ENCODE measurements around the gene FOXA3.
A peak's percentile ranks its signal among the peaks of the same experiment; 100 is the strongest.

Gene FOXA3

GRCh38 chr19:45879971-45880370 lies 15.8 kb downstream of the FOXA3 start:
- no peak for DNase-seq
- Histone ChIP-seq H3K4me1 (ENCODE audit: control extremely low read depth in 1 of 4, control insufficient read depth in 4 of 4, insufficient read depth in 4 of 4, low read length in 3 of 4) (peaks cover 4 to 77% (median 72%) of the 10 kb centered on the region in 4 experiments), H3K4me3 (ENCODE audit: control insufficient read depth in 1 of 7, extremely low read depth in 1 of 7, insufficient read depth in 4 of 7, low read depth in 2 of 7, low read length in 6 of 7) (no peak overlapping the region), H3K27me3 (replicated peaks in 2 of 5; ENCODE audit: control insufficient read depth in 4 of 5, insufficient read depth in 5 of 5, low read length in 4 of 5) (no peaks in the 10 kb centered on the region), H3K36me3 (ENCODE audit: control insufficient read depth in 4 of 4, insufficient read depth in 4 of 4, low read length in 3 of 4) (peaks cover 0 to 7% (median 3%) of the 10 kb centered on the region in 4 experiments), H3K9me3 (ENCODE audit: control extremely low read depth in 1 of 5, control insufficient read depth in 4 of 5, insufficient read depth in 2 of 5, low read depth in 1 of 5, low read length in 4 of 5) (no peaks in the 10 kb centered on the region), H3K27ac (ENCODE audit: insufficient read depth in 1 of 2, low read depth in 1 of 2, low read length in 2 of 2, poor library complexity in 1 of 2, severe bottlenecking in 2 of 2) (no peak overlapping the region)
- ChIA-PET CTCF (interaction anchor here (1.1 to 10.4 kb wide), 6 partner anchors 13 to 135 kb away, joined by 3 to 132 read pairs (median 4); partner anchors contain the start of genes FOXA3 and SYMPK), POLR2A (no interaction called here)
- 100% methylated on average over 1 of the region's 2 CpGs for WGBS (ENCODE audit: insufficient coverage)

GRCh38 chr19:45881082-45881908 lies 17.2 kb downstream of the FOXA3 start:
- WGBS (ENCODE audit: insufficient coverage), result 92% methylated on average over 10 of the region's 10 CpGs
- POLR2A ChIA-PET, result interaction anchor here (1.1 kb wide), 1 partner anchor 18 kb away, joined by 3 read pairs; the partner anchor contains the start of gene SYMPK
- CTCF ChIA-PET, result interaction anchor here (0.6 to 10.4 kb wide), 9 partner anchors 13 to 128 kb away, joined by 3 to 132 read pairs (median 3); partner anchors contain the start of genes FOXA3, SIX5 and SYMPK
- peaks cover 0 to 7% (median 3%) of the 10 kb centered on the region in 4 experiments for H3K36me3 ChIP-seq (ENCODE audit: control insufficient read depth in 4 of 4, insufficient read depth in 4 of 4, low read length in 3 of 4)
- H3K4me3 ChIP-seq (ENCODE audit: control insufficient read depth in 1 of 7, extremely low read depth in 1 of 7, insufficient read depth in 4 of 7, low read depth in 2 of 7, low read length in 6 of 7), result no peak overlapping the region
- no peaks in the 10 kb centered on the region for H3K9me3 ChIP-seq (ENCODE audit: control extremely low read depth in 1 of 5, control insufficient read depth in 4 of 5, insufficient read depth in 2 of 5, low read depth in 1 of 5, low read length in 4 of 5)
- DNase-seq, result no peak
- H3K27me3 ChIP-seq (replicated peaks in 2 of 5; ENCODE audit: control insufficient read depth in 4 of 5, insufficient read depth in 5 of 5, low read length in 4 of 5), result no peaks in the 10 kb centered on the region
- peaks cover 0 to 71% (median 67%) of the 10 kb centered on the region in 4 experiments for H3K4me1 ChIP-seq (ENCODE audit: control extremely low read depth in 1 of 4, control insufficient read depth in 4 of 4, insufficient read depth in 4 of 4, low read length in 3 of 4)
- H3K27ac ChIP-seq (ENCODE audit: insufficient read depth in 1 of 2, low read depth in 1 of 2, low read length in 2 of 2, poor library complexity in 1 of 2, severe bottlenecking in 2 of 2), result no peak overlapping the region

- Histone ChIP-seq H3K4me1 (ENCODE audit: control extremely low read depth in 1 of 4, control insufficient read depth in 4 of 4, insufficient read depth in 4 of 4, low read length in 3 of 4) (peaks cover 0 to 69% (median 65%) of the 10 kb centered on the region in 4 experiments), H3K36me3 (ENCODE audit: control insufficient read depth in 4 of 4, insufficient read depth in 4 of 4, low read length in 3 of 4) (peaks cover 0 to 7% (median 3%) of the 10 kb centered on the region in 4 experiments), H3K27ac (ENCODE audit: insufficient read depth in 1 of 2, low read depth in 1 of 2, low read length in 2 of 2, poor library complexity in 1 of 2, severe bottlenecking in 2 of 2) (no peak overlapping the region), H3K27me3 (replicated peaks in 2 of 5; ENCODE audit: control insufficient read depth in 4 of 5, insufficient read depth in 5 of 5, low read length in 4 of 5) (no peaks in the 10 kb centered on the region), H3K9me3 (ENCODE audit: control extremely low read depth in 1 of 5, control insufficient read depth in 4 of 5, insufficient read depth in 2 of 5, low read depth in 1 of 5, low read length in 4 of 5) (no peaks in the 10 kb centered on the region), H3K4me3 (ENCODE audit: control insufficient read depth in 1 of 7, extremely low read depth in 1 of 7, insufficient read depth in 4 of 7, low read depth in 2 of 7, low read length in 6 of 7) (no peak overlapping the region)
- 74% methylated on average over 3 of the region's 4 CpGs for WGBS (ENCODE audit: insufficient coverage)
- ChIA-PET POLR2A (interaction anchor here (1.1 kb wide), 1 partner anchor 19 kb away, joined by 3 read pairs; the partner anchor contains the start of gene SYMPK), CTCF (interaction anchor here (0.9 to 10.4 kb wide), 10 partner anchors 12 to 127 kb away, joined by 3 to 132 read pairs (median 3); partner anchors contain the start of genes FOXA3, SIX5 and SYMPK)
- no peak for DNase-seq
Measured at GRCh38 chr19:45881909-45882528, 17.9 kb downstream of the FOXA3 start.

- H3K36me3 ChIP-seq (ENCODE audit: control insufficient read depth in 4 of 4, insufficient read depth in 4 of 4, low read length in 3 of 4), result peaks cover 0 to 7% (median 3%) of the 10 kb centered on the region in 4 experiments
- H3K27me3 ChIP-seq (replicated peaks in 2 of 5; ENCODE audit: control insufficient read depth in 4 of 5, insufficient read depth in 5 of 5, low read length in 4 of 5), result no peaks in the 10 kb centered on the region
- 31% methylated on average over 36 of the region's 47 CpGs for WGBS (ENCODE audit: insufficient coverage)
- DNase-seq, result peak; percentile 90 to 94 (median 92)
- H3K27ac ChIP-seq (ENCODE audit: insufficient read depth in 1 of 2, low read depth in 1 of 2, low read length in 2 of 2, poor library complexity in 1 of 2, severe bottlenecking in 2 of 2), result no peak overlapping the region
- POLR2A ChIA-PET, result no interaction called here
- peak overlapping the region in 4 of 7 experiments; percentile 19 to 59 (median 44) for H3K4me3 ChIP-seq (ENCODE audit: control insufficient read depth in 1 of 7, extremely low read depth in 1 of 7, insufficient read depth in 4 of 7, low read depth in 2 of 7, low read length in 6 of 7)
- no peaks in the 10 kb centered on the region for H3K9me3 ChIP-seq (ENCODE audit: control extremely low read depth in 1 of 5, control insufficient read depth in 4 of 5, insufficient read depth in 2 of 5, low read depth in 1 of 5, low read length in 4 of 5)
- peaks cover 0 to 62% (median 58%) of the 10 kb centered on the region in 4 experiments for H3K4me1 ChIP-seq (ENCODE audit: control extremely low read depth in 1 of 4, control insufficient read depth in 4 of 4, insufficient read depth in 4 of 4, low read length in 3 of 4)
- CTCF ChIA-PET, result interaction anchor here (0.6 to 10.4 kb wide), 13 partner anchors 9 to 127 kb away, joined by 3 to 132 read pairs (median 3); partner anchors contain the start of genes FOXA3, SIX5 and SYMPK
Measured at GRCh38 chr19:45882652-45883585, 18.8 kb downstream of the FOXA3 start.

- no peak for DNase-seq
- WGBS (ENCODE audit: insufficient coverage), result 0% methylated on average over 1 of the region's 5 CpGs
- ChIA-PET CTCF (interaction anchor here (0.6 to 10.4 kb wide), 6 partner anchors 9 to 114 kb away, joined by 3 to 132 read pairs (median 4); partner anchors contain the start of genes FOXA3, SIX5 and SYMPK), POLR2A (no interaction called here)
- Histone ChIP-seq H3K9me3 (ENCODE audit: control extremely low read depth in 1 of 5, control insufficient read depth in 4 of 5, insufficient read depth in 2 of 5, low read depth in 1 of 5, low read length in 4 of 5) (no peaks in the 10 kb centered on the region), H3K27me3 (replicated peaks in 2 of 5; ENCODE audit: control insufficient read depth in 4 of 5, insufficient read depth in 5 of 5, low read length in 4 of 5) (no peaks in the 10 kb centered on the region), H3K36me3 (ENCODE audit: control insufficient read depth in 4 of 4, insufficient read depth in 4 of 4, low read length in 3 of 4) (peaks cover 0 to 7% (median 3%) of the 10 kb centered on the region in 4 experiments), H3K4me3 (ENCODE audit: control insufficient read depth in 1 of 7, extremely low read depth in 1 of 7, insufficient read depth in 4 of 7, low read depth in 2 of 7, low read length in 6 of 7) (peak overlapping the region in 1 of 7 experiments; percentile 16), H3K4me1 (ENCODE audit: control extremely low read depth in 1 of 4, control insufficient read depth in 4 of 4, insufficient read depth in 4 of 4, low read length in 3 of 4) (peaks cover 0 to 56% (median 52%) of the 10 kb centered on the region in 4 experiments), H3K27ac (ENCODE audit: insufficient read depth in 1 of 2, low read depth in 1 of 2, low read length in 2 of 2, poor library complexity in 1 of 2, severe bottlenecking in 2 of 2) (no peak overlapping the region)
Measured at GRCh38 chr19:45883586-45883880, 19.4 kb downstream of the FOXA3 start.

- WGBS (ENCODE audit: insufficient coverage), result 97% methylated on average over 56 of the region's 57 CpGs
- Histone ChIP-seq H3K36me3 (ENCODE audit: control insufficient read depth in 4 of 4, insufficient read depth in 4 of 4, low read length in 3 of 4) (peaks cover 0 to 7% (median 3%) of the 10 kb centered on the region in 4 experiments), H3K27ac (ENCODE audit: insufficient read depth in 1 of 2, low read depth in 1 of 2, low read length in 2 of 2, poor library complexity in 1 of 2, severe bottlenecking in 2 of 2) (no peak overlapping the region), H3K27me3 (replicated peaks in 2 of 5; ENCODE audit: control insufficient read depth in 4 of 5, insufficient read depth in 5 of 5, low read length in 4 of 5) (no peaks in the 10 kb centered on the region), H3K4me1 (ENCODE audit: control extremely low read depth in 1 of 4, control insufficient read depth in 4 of 4, insufficient read depth in 4 of 4, low read length in 3 of 4) (peaks cover 0 to 51% (median 47%) of the 10 kb centered on the region in 4 experiments), H3K4me3 (ENCODE audit: control insufficient read depth in 1 of 7, extremely low read depth in 1 of 7, insufficient read depth in 4 of 7, low read depth in 2 of 7, low read length in 6 of 7) (peak overlapping the region in 1 of 7 experiments; percentile 16), H3K9me3 (ENCODE audit: control extremely low read depth in 1 of 5, control insufficient read depth in 4 of 5, insufficient read depth in 2 of 5, low read depth in 1 of 5, low read length in 4 of 5) (no peaks in the 10 kb centered on the region)
- ChIA-PET CTCF (interaction anchor here (0.6 to 10.4 kb wide), 6 partner anchors 8 to 115 kb away, joined by 3 to 132 read pairs (median 4); partner anchors contain the start of genes FOXA3, SIX5 and SYMPK), POLR2A (no interaction called here)
- no peak for DNase-seq
Measured at GRCh38 chr19:45883881-45884681, 20.0 kb downstream of the FOXA3 start.
